GM10266 (cell line): ENCODE measurements around the gene GREM2.

ENCODE experiments used
- DNase-seq: peaks from one replicate; pipeline ENCODE4 v3.0.0; 2012; ENCODE audit errors: extremely low spot score
- CTCF ChIP-seq: IDR thresholded peaks from 2 replicates; pipeline ENCODE4 v1.5.1; 2012; ENCODE audit warnings: mild to moderate bottlenecking, low read depth; ENCODE audit not compliant: control insufficient read depth, insufficient read depth; ENCODE audit errors: missing control alignments

Gene GREM2

GRCh38 chr1:240610636-240611035 is 1.3 kb downstream of the GREM2 start:
- TF ChIP-seq CTCF: no peak
- DNase-seq: no peak

- no peak for TF ChIP-seq CTCF
- DNase-seq: no peak
Measured at GRCh38 chr1:240609527-240610060, 2.4 kb downstream of the GREM2 start.

- no peak for DNase-seq
- no peak for TF ChIP-seq CTCF
Measured at GRCh38 chr1:240608707-240609106, 3.2 kb downstream of the GREM2 start.

GRCh38 chr1:240607006-240607405 is 4.9 kb downstream of the GREM2 start:
- no peak for DNase-seq
- no peak for TF ChIP-seq CTCF

GRCh38 chr1:240602189-240602588 is 9.8 kb downstream of the GREM2 start:
- TF ChIP-seq CTCF: no peak
- DNase-seq: no peak

- no peak for TF ChIP-seq CTCF
- no peak for DNase-seq
Measured at GRCh38 chr1:240599830-240600229, 12.1 kb downstream of the GREM2 start.

GRCh38 chr1:240599299-240599698 is 12.7 kb downstream of the GREM2 start:
- no peak for DNase-seq
- no peak for TF ChIP-seq CTCF
